Hepatocyte (in vitro differentiated cells): ENCODE data around the gene PGGHG. TPM values are rescaled to one million over a fixed set of nuclear protein-coding genes. Genes with fewer than 3 reads are reported as not detected.

Source experiments
- DNase-seq: peaks from one replicate; pipeline ENCODE4 v3.0.0-alpha.2; 2016; ENCODE audit warnings: low spot score
- H2AFZ ChIP-seq: fragments of 200-600 bp; sonication (generic); 2 replicates; pipeline ENCODE4 v1.6.0; 2016; ENCODE audit warnings: antibody characterized with exemption, mild to moderate bottlenecking
- H3K27ac ChIP-seq: fragments of 200-600 bp; sonication (generic); 2 replicates; pipeline ENCODE4 v1.5.1; 2016; ENCODE audit warnings: mild to moderate bottlenecking
- H3K27me3 ChIP-seq: fragments of 200-600 bp; sonication (generic); 2 replicates; pipeline ENCODE4 v1.6.1; 2016
- H3K36me3 ChIP-seq: fragments of 200-600 bp; sonication (generic); replicated peaks from 2 replicates; pipeline ENCODE4 v1.5.1; 2016; ENCODE audit warnings: low read depth; ENCODE audit not compliant: insufficient read depth
- H3K4me1 ChIP-seq: fragments of 200-600 bp; sonication (generic); 2 replicates; pipeline ENCODE4 v1.5.1; 2016; ENCODE audit warnings: mild to moderate bottlenecking, moderate library complexity; ENCODE audit not compliant: insufficient read depth
- H3K4me2 ChIP-seq: fragments of 200-600 bp; sonication (generic); 2 replicates; pipeline ENCODE4 v1.6.0; 2016
- H3K4me3 ChIP-seq: fragments of 200-600 bp; sonication (generic); 2 replicates; pipeline ENCODE4 v1.5.1; 2016; ENCODE audit warnings: mild to moderate bottlenecking
- H3K79me2 ChIP-seq: fragments of 200-600 bp; sonication (generic); 2 replicates; pipeline ENCODE4 v1.6.0; 2017; ENCODE audit warnings: mild to moderate bottlenecking
- H3K9me2 ChIP-seq: fragments of 200-600 bp; sonication (generic); replicated peaks from 2 replicates; pipeline ENCODE4 v1.6.0; 2017; ENCODE audit warnings: mild to moderate bottlenecking; ENCODE audit not compliant: insufficient read depth
- H3K9me3 ChIP-seq: fragments of 200-600 bp; sonication (generic); 2 replicates; pipeline ENCODE4 v1.5.1; 2016; ENCODE audit warnings: low read depth, mild to moderate bottlenecking
- H4K20me1 ChIP-seq: fragments of 200-600 bp; sonication (generic); 2 replicates; pipeline ENCODE4 v1.6.0; 2016; ENCODE audit warnings: mild to moderate bottlenecking; ENCODE audit not compliant: insufficient read depth, poor library complexity, severe bottlenecking
- EZH2 ChIP-seq: fragments of 200-600 bp; sonication (generic); IDR thresholded peaks from 2 replicates; pipeline ENCODE4 v1.6.1; 2016; ENCODE audit warnings: antibody characterized with exemption, mild to moderate bottlenecking, borderline replicate concordance
- EZH2phosphoT487 ChIP-seq: fragments of 200-600 bp; sonication (generic); IDR thresholded peaks from one replicate; pipeline ENCODE4 v1.6.1; 2018; ENCODE audit warnings: antibody characterized with exemption, mild to moderate bottlenecking, low read depth, moderate library complexity; ENCODE audit not compliant: unreplicated experiment, severe bottlenecking
- WGBS: methylation state at CpG from one replicate; pipeline ENCODE4 v1.1.6; 2016; ENCODE audit warnings: low lambda C conversion rate; ENCODE audit errors: missing lambda C conversion rate; 5-methylcytosine and 5-hydroxymethylcytosine counted together
- polyA plus RNA-seq: library from polyadenylated mRNA; unstranded; fragments of >200 nt; fragmentation: Nextera tagmentation; extraction: Ambion mirVana; gene quantifications from 2 replicates; pipeline ENCODE4 v1.2.1, GENCODE V29; 2016
- total RNA-seq: library from RNA; depleted of rRNA; stranded (reverse); fragments of >200 nt; gene quantifications from 2 replicates; pipeline ENCODE4 v1.2.3, GENCODE V29; 2014
- TF ChIP-seq, protein P1 (sequence below): fragments of 200-600 bp; sonication (generic); IDR thresholded peaks from 2 replicates; pipeline ENCODE4 v1.5.1; 2016; ENCODE audit warnings: antibody characterized with exemption, mild to moderate bottlenecking; ENCODE audit not compliant: poor library complexity

The PGGHG gene
- total and polyA plus RNA-seq, 2 experiments from 2014 or later, result 19.2 to 27.9 TPM

DNA sequence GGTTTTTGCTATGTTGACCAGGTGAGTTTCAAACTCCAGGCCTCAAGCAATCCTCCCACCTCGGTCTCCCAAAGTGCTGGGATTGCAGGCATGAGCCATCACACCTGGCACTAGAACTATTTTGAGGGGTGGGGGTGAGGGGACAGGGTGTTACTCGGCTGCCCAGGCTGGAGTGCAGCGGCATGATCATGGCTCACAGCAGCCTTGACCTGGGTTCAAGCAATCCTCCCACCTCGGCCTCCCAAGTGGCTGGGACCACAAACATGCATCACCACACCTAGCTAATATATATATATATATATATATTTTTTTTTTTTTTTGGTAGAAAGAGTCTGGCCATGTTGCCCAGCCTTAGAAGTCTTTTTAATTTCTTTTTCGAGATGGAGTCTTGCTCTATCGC, 48.8 kb downstream of the PGGHG start:
- no peaks in the 10 kb centered on the region for H3K79me2 ChIP-seq
- no peak overlapping the region for H3K27ac ChIP-seq
- H3K27me3 ChIP-seq, result no peaks in the 10 kb centered on the region
- no peaks in the 10 kb centered on the region for H3K9me2 ChIP-seq
- peaks cover 37% of the 10 kb centered on the region for H3K4me1 ChIP-seq
- no peak for TF ChIP-seq EZH2
- TF ChIP-seq, protein P1, sequence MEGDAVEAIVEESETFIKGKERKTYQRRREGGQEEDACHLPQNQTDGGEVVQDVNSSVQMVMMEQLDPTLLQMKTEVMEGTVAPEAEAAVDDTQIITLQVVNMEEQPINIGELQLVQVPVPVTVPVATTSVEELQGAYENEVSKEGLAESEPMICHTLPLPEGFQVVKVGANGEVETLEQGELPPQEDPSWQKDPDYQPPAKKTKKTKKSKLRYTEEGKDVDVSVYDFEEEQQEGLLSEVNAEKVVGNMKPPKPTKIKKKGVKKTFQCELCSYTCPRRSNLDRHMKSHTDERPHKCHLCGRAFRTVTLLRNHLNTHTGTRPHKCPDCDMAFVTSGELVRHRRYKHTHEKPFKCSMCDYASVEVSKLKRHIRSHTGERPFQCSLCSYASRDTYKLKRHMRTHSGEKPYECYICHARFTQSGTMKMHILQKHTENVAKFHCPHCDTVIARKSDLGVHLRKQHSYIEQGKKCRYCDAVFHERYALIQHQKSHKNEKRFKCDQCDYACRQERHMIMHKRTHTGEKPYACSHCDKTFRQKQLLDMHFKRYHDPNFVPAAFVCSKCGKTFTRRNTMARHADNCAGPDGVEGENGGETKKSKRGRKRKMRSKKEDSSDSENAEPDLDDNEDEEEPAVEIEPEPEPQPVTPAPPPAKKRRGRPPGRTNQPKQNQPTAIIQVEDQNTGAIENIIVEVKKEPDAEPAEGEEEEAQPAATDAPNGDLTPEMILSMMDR, result no peak
- no peak for TF ChIP-seq EZH2phosphoT487
- no peak for DNase-seq
- no peak overlapping the region for H3K4me2 ChIP-seq
- H2AFZ ChIP-seq, result no peak overlapping the region
- H3K9me3 ChIP-seq, result no peaks in the 10 kb centered on the region
- H4K20me1 ChIP-seq, result no peaks in the 10 kb centered on the region
- no peak overlapping the region for H3K4me3 ChIP-seq
- no peaks in the 10 kb centered on the region for H3K36me3 ChIP-seq
- 99% methylated on average over 6 of the region's 6 CpGs for WGBS

DNA sequence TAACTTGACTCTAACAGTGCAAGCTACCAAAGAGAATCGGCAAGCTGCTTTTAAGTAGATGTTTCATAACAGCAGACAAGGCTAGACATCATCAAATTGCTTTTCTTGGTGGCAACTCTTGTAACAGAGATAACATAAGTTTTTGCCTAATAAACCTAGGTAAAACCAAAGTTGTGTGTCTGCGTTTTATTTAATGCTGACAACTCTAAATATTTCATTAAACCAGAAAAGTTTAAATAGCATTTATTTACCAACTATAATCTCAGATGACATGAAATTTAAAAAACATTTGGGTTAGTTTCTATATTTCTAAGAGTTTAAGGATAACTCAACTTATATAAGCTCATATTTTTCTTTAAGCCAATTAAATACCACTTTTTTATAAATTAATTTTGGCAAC, 51.0 kb downstream of the PGGHG start:
- H2AFZ ChIP-seq, result no peak overlapping the region
- H3K4me2 ChIP-seq, result no peak overlapping the region
- TF ChIP-seq EZH2phosphoT487 (no peak), EZH2 (no peak)
- TF ChIP-seq, protein P1, result no peak
- H3K27ac ChIP-seq, result no peak overlapping the region
- peaks cover 20% of the 10 kb centered on the region for H3K4me1 ChIP-seq
- WGBS, result 91% methylated on average over 2 of the region's 2 CpGs
- no peaks in the 10 kb centered on the region for H3K9me3 ChIP-seq
- no peaks in the 10 kb centered on the region for H3K79me2 ChIP-seq
- DNase-seq, result no peak
- H3K27me3 ChIP-seq, result no peaks in the 10 kb centered on the region
- H3K4me3 ChIP-seq, result no peak overlapping the region
- no peaks in the 10 kb centered on the region for H4K20me1 ChIP-seq
- H3K36me3 ChIP-seq, result no peaks in the 10 kb centered on the region
- no peaks in the 10 kb centered on the region for H3K9me2 ChIP-seq

GRCh38 chr11:340539-341512, 51.9 kb downstream of the PGGHG start:
- Histone ChIP-seq H3K9me2 (no peaks in the 10 kb centered on the region), H4K20me1 (no peaks in the 10 kb centered on the region), H3K4me2 (no peak overlapping the region), H3K79me2 (no peaks in the 10 kb centered on the region), H3K27me3 (no peaks in the 10 kb centered on the region), H3K4me1 (peaks cover 13% of the 10 kb centered on the region), H2AFZ (no peak overlapping the region), H3K4me3 (no peak overlapping the region), H3K36me3 (no peaks in the 10 kb centered on the region), H3K9me3 (no peaks in the 10 kb centered on the region), H3K27ac (no peak overlapping the region)
- WGBS, result 54% methylated on average over 5 of the region's 5 CpGs
- no peak for TF ChIP-seq EZH2
- TF ChIP-seq, protein P1, result no peak
- TF ChIP-seq EZH2phosphoT487, result no peak
- DNase-seq, result no peak
